Measurements from ENCODE around the gene KRTAP10-11.

The KRTAP10-11 gene

GRCh38 chr21:44653123-44653522 lies 6.9 kb downstream of the KRTAP10-11 start:
- ATAC-seq = no peak
- TF ChIP-seq GLIS3 (CRISPR knock-in tag; IDR thresholded peaks at IDR 0.05) = no peak
- no peak for TF ChIP-seq ZFP30 (CRISPR knock-in tag; IDR thresholded peaks at IDR 0.05)

GRCh38 chr21:44653656-44654575 lies 7.7 kb downstream of the KRTAP10-11 start:
- ATAC-seq = no peak
- TF ChIP-seq ARNTL (CRISPR knock-in tag; IDR thresholded peaks at IDR 0.05; ENCODE audit: borderline replicate concordance, low read depth) = no peak
- no peak for TF ChIP-seq ISL1 (CRISPR knock-in tag; IDR thresholded peaks at IDR 0.05)
- TF ChIP-seq ZC3H10 (CRISPR knock-in tag; IDR thresholded peaks at IDR 0.05) = no peak
- TF ChIP-seq TSHZ2 (CRISPR knock-in tag; IDR thresholded peaks at IDR 0.05) = no peak
- TF ChIP-seq TCF4 (CRISPR knock-in tag; IDR thresholded peaks at IDR 0.05; ENCODE audit: borderline replicate concordance) = no peak
- no peak for TF ChIP-seq GLIS3 (CRISPR knock-in tag; IDR thresholded peaks at IDR 0.05)
- no peak for TF ChIP-seq OSR1 (CRISPR knock-in tag; IDR thresholded peaks at IDR 0.05)
- no peak for TF ChIP-seq ESRRG (CRISPR knock-in tag; IDR thresholded peaks at IDR 0.05)
- TF ChIP-seq ZFP3 (CRISPR knock-in tag; IDR thresholded peaks at IDR 0.05) = no peak
- TF ChIP-seq ZNF70 (CRISPR knock-in tag; IDR thresholded peaks at IDR 0.05) = no peak

- TF ChIP-seq OSR1 (CRISPR knock-in tag; IDR thresholded peaks at IDR 0.05) = no peak
- TF ChIP-seq CSRNP3 (CRISPR knock-in tag; IDR thresholded peaks at IDR 0.05) = no peak
- TF ChIP-seq ZFP30 (CRISPR knock-in tag; IDR thresholded peaks at IDR 0.05) = no peak
- no peak for TF ChIP-seq ARNTL (CRISPR knock-in tag; IDR thresholded peaks at IDR 0.05; ENCODE audit: borderline replicate concordance, low read depth)
- TF ChIP-seq SNAI2 (CRISPR knock-in tag; IDR thresholded peaks at IDR 0.05) = no peak
- TF ChIP-seq CSDC2 (CRISPR knock-in tag; IDR thresholded peaks at IDR 0.05) = no peak
- no peak for TF ChIP-seq ISL1 (CRISPR knock-in tag; IDR thresholded peaks at IDR 0.05)
- no peak for TF ChIP-seq ZNF565 (CRISPR knock-in tag; conservative IDR thresholded peaks at IDR 0.05; ENCODE audit: low read depth)
- no peak for TF ChIP-seq PATZ1 (CRISPR knock-in tag; IDR thresholded peaks at IDR 0.05; ENCODE audit: borderline replicate concordance)
- TF ChIP-seq RARB (CRISPR knock-in tag; IDR thresholded peaks at IDR 0.05) = no peak
- TF ChIP-seq TCF4 (CRISPR knock-in tag; IDR thresholded peaks at IDR 0.05; ENCODE audit: borderline replicate concordance) = no peak
- no peak for TF ChIP-seq ZC3H10 (CRISPR knock-in tag; IDR thresholded peaks at IDR 0.05)
- no peak for ATAC-seq
These were observed 8.5 kb downstream of the KRTAP10-11 start, which contains the start of gene KRTAP12-4 for GRCh38 chr21:44654576-44655175. Gene KRTAP12-4, minus strand, starts transcription at chr21:44654659. Its CDS starts 45 bp downstream, at chr21:44654614.

- no peak for ATAC-seq
- no peak for TF ChIP-seq ESRRG (CRISPR knock-in tag; IDR thresholded peaks at IDR 0.05)
These were observed 10.7 kb downstream of the KRTAP10-11 start for GRCh38 chr21:44656868-44657267.

Data from SK-N-SH treated with all-trans-retinoic acid at 6 μM for 48 hours (cell line).